Mucosa of stomach (tissue), 1 donor: ENCODE measurements around the gene SRF.
A peak's percentile ranks its signal among the peaks of the same experiment; 100 is the strongest.

Experiments
- H3K27me3 ChIP-seq: one replicate; pipeline ENCODE4 v1.7.0; 2013; ENCODE audit warnings: mild to moderate bottlenecking, low read length; ENCODE audit not compliant: control insufficient read depth, insufficient read depth
- H3K36me3 ChIP-seq: one replicate; pipeline ENCODE4 v1.7.0; 2013; ENCODE audit warnings: low read length; ENCODE audit not compliant: control insufficient read depth, insufficient read depth
- H3K4me1 ChIP-seq: one replicate; pipeline ENCODE4 v1.7.0; 2013; ENCODE audit warnings: mild to moderate bottlenecking, low read length; ENCODE audit not compliant: control insufficient read depth, insufficient read depth
- H3K4me3 ChIP-seq: one replicate; pipeline ENCODE4 v1.7.0; 2013; ENCODE audit warnings: low read length
- H3K9ac ChIP-seq: one replicate; pipeline ENCODE4 v1.7.0; 2013; ENCODE audit warnings: mild to moderate bottlenecking, low read length, moderate library complexity
- H3K9me3 ChIP-seq: one replicate; pipeline ENCODE4 v1.7.0; 2013; ENCODE audit warnings: mild to moderate bottlenecking, low read length, moderate library complexity; ENCODE audit not compliant: control insufficient read depth
- donor health status: Pancreatic carcinoma.

The SRF gene

GRCh38 chr6:43178951-43179830 lies 8.1 kb downstream of the SRF start:
- peaks cover 24% of the 10 kb centered on the region for H3K4me1 ChIP-seq
- no peak overlapping the region for H3K9ac ChIP-seq
- no peaks in the 10 kb centered on the region for H3K27me3 ChIP-seq
- no peak overlapping the region for H3K4me3 ChIP-seq
- no peaks in the 10 kb centered on the region for H3K9me3 ChIP-seq
- peaks cover 25% of the 10 kb centered on the region for H3K36me3 ChIP-seq

DNA sequence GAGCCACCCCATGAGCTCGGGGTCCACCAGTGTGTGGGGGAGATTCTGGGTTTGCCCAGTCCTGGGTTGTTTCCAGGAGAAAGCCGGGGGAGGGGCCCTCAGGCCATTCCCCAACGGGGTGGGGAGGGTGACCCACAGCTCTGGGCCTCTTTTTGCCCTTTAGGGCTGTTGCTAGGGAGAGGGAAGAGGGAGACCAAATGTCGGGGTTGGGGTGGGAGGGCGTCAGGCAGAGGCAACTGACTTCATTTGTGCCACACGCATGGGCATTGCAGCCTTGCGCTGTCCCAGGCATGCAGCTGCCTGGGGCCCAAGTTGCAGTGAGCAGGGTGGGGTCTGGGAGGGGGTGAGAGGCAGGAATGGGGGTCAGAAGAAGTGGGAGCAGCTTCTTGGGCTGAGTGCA lies 9.0 kb downstream of the SRF start:
- H3K4me3 ChIP-seq: no peak overlapping the region
- no peaks in the 10 kb centered on the region for H3K27me3 ChIP-seq
- H3K36me3 ChIP-seq: peaks cover 25% of the 10 kb centered on the region
- H3K9ac ChIP-seq: no peak overlapping the region
- H3K4me1 ChIP-seq: peaks cover 18% of the 10 kb centered on the region
- no peaks in the 10 kb centered on the region for H3K9me3 ChIP-seq

DNA sequence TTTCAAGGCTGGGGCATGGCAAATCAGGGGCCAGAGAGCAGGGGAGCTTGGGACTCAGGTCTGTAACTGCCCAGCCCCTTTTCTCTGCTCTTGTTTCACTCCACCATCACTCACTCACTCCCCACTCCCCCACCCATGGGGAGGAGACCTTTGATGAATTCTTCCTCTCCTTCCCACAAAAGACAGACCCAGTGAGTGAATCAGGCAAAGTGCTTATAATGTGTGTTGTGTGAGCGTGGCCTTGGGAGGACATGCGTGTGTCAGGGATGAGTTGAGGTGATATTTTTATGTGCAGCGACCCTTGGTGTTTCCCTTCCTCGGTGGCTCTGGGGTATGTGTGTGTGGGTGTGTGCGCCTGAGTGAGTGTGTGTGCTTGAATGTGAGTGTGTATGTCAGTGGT lies 9.9 kb downstream of the SRF start:
- Histone ChIP-seq H3K9me3 (no peaks in the 10 kb centered on the region), H3K36me3 (peaks cover 17% of the 10 kb centered on the region), H3K4me1 (peaks cover 10% of the 10 kb centered on the region), H3K9ac (no peak overlapping the region), H3K27me3 (no peaks in the 10 kb centered on the region), H3K4me3 (no peak overlapping the region)

- H3K36me3 ChIP-seq: peaks cover 13% of the 10 kb centered on the region
- peak overlapping the region; percentile 69 for H3K9ac ChIP-seq
- no peaks in the 10 kb centered on the region for H3K27me3 ChIP-seq
- H3K9me3 ChIP-seq: no peaks in the 10 kb centered on the region
- peaks cover 10% of the 10 kb centered on the region for H3K4me1 ChIP-seq
- peak overlapping the region; percentile 60 for H3K4me3 ChIP-seq
Observed at GRCh38 chr6:43181621-43181941, 10.5 kb downstream of the SRF start.

DNA sequence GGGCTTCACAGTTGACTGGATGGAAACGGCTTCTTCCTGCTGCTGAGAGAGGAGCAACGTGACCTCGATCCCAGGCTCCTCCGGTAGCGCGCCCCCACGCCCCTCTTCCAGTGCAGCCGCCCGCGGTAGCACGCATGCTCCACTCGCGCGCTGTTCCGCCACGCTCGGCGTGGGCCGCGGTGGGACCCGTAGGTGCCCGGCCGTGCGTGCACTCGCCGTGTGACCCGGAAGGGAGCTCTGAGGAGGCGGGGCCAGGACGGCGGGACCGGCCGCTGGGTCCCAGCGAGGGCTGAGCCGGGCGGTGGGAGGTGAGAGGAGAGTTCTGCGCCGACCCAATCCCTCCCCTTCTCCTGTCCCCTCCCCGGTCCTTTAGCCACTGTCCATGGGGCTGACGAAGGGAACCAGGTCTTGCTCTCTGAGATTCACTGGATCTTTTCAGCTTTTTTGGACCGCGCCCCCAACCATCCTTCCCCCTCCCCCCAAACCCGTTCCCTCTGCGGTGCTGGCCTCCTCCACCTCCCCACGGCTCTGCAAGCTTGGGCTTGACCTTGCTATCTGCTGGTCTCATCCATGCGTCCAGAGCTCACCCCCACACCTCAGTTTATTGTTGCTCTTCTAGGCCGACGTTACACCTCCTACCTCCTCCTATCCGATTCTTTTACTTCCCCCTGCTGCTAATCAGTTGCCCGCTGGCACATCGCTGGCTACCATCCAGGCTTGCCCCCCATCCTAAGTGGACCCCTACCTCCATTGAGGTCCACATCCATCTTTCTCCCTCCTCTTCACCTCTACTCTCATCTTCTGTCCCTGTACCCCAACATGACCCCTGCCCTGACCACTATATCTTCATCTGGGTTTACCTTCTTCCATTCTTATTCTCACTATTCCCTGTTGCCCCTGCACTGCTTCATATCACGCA lies 11.1 kb downstream of the SRF start, which contains the start of gene CUL9:
Gene CUL9, plus strand, starts transcription at position 255 of the 919 bp plus-strand sequence. CDS start 2,115 bp downstream, outside the sequence.
- no peaks in the 10 kb centered on the region for H3K9me3 ChIP-seq
- no peaks in the 10 kb centered on the region for H3K27me3 ChIP-seq
- H3K36me3 ChIP-seq: peaks cover 8% of the 10 kb centered on the region
- H3K9ac ChIP-seq: peak within 1 kb of the TSS; percentile 69
- H3K4me3 ChIP-seq: peak within 1 kb of the TSS; percentile 60
- peaks cover 10% of the 10 kb centered on the region for H3K4me1 ChIP-seq

DNA sequence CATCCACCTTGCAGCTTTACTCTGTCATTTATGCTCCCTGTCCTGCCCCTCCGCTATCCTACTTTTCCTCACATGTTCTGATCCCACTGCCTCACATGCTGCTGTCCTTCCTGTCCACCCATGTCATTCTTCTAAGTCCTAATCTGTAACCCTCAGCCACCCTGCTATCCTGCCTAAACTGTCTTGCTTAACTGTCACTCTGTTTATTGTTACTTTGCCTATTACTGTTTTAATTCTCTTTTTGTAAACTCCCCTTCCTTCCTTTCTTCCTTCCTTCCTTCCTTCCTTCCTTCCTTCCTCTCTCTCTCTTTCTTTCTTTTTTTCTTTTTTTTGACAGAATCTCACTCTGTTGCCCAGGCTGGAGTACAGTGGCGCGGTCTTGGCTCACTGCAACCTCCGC lies 12.4 kb downstream of the SRF start:
- H3K36me3 ChIP-seq: peaks cover 6% of the 10 kb centered on the region
- no peak overlapping the region for H3K9ac ChIP-seq
- no peaks in the 10 kb centered on the region for H3K9me3 ChIP-seq
- H3K4me3 ChIP-seq: no peak overlapping the region
- peaks cover 10% of the 10 kb centered on the region for H3K4me1 ChIP-seq
- no peaks in the 10 kb centered on the region for H3K27me3 ChIP-seq

DNA sequence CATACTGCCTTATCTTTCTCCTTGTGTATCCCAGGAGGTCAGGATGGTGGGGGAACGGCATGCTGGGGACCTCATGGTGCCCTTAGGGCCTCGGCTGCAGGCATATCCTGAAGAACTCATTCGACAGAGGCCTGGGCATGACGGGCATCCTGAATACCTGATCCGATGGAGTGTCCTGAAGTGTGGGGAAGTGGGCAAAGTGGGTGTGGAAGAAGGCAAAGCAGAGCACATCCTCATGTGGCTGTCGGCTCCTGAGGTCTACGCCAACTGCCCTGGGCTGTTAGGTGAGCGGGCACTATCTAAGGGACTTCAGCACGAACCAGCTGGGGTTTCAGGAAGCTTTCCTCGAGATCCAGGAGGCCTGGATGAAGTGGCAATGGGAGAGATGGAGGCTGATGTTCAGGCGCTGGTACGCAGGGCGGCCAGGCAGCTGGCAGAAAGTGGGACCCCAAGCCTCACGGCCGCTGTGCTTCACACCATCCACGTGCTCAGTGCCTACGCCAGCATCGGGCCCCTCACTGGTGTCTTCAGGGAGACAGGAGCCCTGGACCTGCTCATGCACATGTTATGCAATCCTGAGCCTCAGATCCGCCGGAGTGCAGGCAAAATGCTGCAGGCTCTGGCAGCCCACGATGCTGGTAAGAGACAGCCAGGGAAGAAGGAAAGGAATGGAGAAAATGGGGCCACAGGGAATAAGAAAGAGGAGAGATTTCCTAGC lies 13.4 kb downstream of the SRF start:
- H3K9ac ChIP-seq: no peak overlapping the region
- H3K9me3 ChIP-seq: no peaks in the 10 kb centered on the region
- peaks cover 10% of the 10 kb centered on the region for H3K4me1 ChIP-seq
- no peak overlapping the region for H3K4me3 ChIP-seq
- no peaks in the 10 kb centered on the region for H3K27me3 ChIP-seq
- H3K36me3 ChIP-seq: no peaks in the 10 kb centered on the region

DNA sequence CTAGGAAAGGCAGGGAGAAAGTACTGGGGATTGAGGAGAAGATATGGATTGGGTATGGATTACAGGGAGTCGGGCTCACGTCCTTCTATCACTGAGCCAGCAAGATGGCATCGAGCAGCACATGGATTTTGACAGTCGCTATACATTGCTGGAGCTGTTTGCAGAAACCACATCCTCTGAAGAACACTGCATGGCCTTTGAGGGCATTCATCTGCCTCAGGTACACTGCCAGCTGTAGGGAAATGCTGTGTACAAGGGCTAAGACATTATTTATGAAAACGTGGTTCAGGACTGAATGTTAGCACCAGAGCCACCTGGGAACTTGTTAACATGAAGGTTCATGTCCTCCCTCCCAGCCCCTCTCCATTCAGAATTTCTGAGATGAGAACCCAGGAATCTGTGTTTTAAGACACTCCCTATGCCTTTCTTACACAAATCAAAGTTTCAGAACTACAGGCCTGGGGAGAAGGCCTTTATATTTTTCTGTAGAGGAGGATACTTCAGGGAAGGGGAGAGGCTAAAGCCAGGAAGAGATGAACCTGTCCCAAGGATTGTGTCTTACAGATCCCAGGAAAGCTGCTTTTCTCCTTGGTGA lies 14.4 kb downstream of the SRF start:
- no peak overlapping the region for H3K9ac ChIP-seq
- peaks cover 10% of the 10 kb centered on the region for H3K4me1 ChIP-seq
- H3K9me3 ChIP-seq: no peaks in the 10 kb centered on the region
- H3K4me3 ChIP-seq: no peak overlapping the region
- no peaks in the 10 kb centered on the region for H3K36me3 ChIP-seq
- no peaks in the 10 kb centered on the region for H3K27me3 ChIP-seq

GRCh38 chr6:43186019-43186418 lies 14.9 kb downstream of the SRF start:
- H3K36me3 ChIP-seq: no peaks in the 10 kb centered on the region
- H3K27me3 ChIP-seq: no peaks in the 10 kb centered on the region
- no peak overlapping the region for H3K4me3 ChIP-seq
- H3K4me1 ChIP-seq: peaks cover 10% of the 10 kb centered on the region
- H3K9me3 ChIP-seq: no peaks in the 10 kb centered on the region
- no peak overlapping the region for H3K9ac ChIP-seq

- Histone ChIP-seq H3K4me1 (peaks cover 10% of the 10 kb centered on the region), H3K9me3 (no peaks in the 10 kb centered on the region), H3K4me3 (no peak overlapping the region), H3K27me3 (no peaks in the 10 kb centered on the region), H3K9ac (no peak overlapping the region), H3K36me3 (no peaks in the 10 kb centered on the region)
Observed at GRCh38 chr6:43186706-43187105, 15.6 kb downstream of the SRF start.

- no peak overlapping the region for H3K4me3 ChIP-seq
- H3K9me3 ChIP-seq: no peaks in the 10 kb centered on the region
- H3K36me3 ChIP-seq: no peaks in the 10 kb centered on the region
- H3K9ac ChIP-seq: no peak overlapping the region
- H3K4me1 ChIP-seq: peaks cover 4% of the 10 kb centered on the region
- no peaks in the 10 kb centered on the region for H3K27me3 ChIP-seq
Observed at GRCh38 chr6:43187821-43188220, 16.8 kb downstream of the SRF start.
